ENCODE results near the gene ANK3. TPM values are rescaled to one million over a fixed set of nuclear protein-coding genes. Genes with fewer than 3 reads are reported as not detected.

Gene ANK3
- total RNA-seq, 4 donors from 2014 or later, result 125 to 171 (median 149) TPM

GRCh38 chr10:60422809-60423208 is 33.1 kb upstream of the ANK3 start:
- in situ Hi-C loops (cut with MboI; ENCODE audit: low sequenced_read_pairs in 4 of 4) (no loop called here), intact Hi-C loops (cut with DNase I; ENCODE audit: low total_unique reads) (no loop called here)
- DNase-seq (no peak), ATAC-seq (no peak)
- no peaks in the 10 kb centered on the region for H3K36me3 ChIP-seq
- no peaks in the 10 kb centered on the region for H3K9me3 ChIP-seq
- H3K4me1 ChIP-seq, result no peaks in the 10 kb centered on the region
- no peak overlapping the region for H3K27ac ChIP-seq
- H3K27me3 ChIP-seq, result no peaks in the 10 kb centered on the region
- no peak overlapping the region for H3K4me3 ChIP-seq
- TF ChIP-seq POLR2A (IDR thresholded peaks at IDR 0.05) (no peak), CTCF (IDR thresholded peaks at IDR 0.05 in 4 of 5, conservative IDR thresholded peaks at IDR 0.05 in 1 of 5) (no peak)

GRCh38 chr10:60420991-60421894 is 31.6 kb upstream of the ANK3 start:
- DNase-seq, result no peak
- Histone ChIP-seq H3K36me3 (no peaks in the 10 kb centered on the region), H3K27ac (no peak overlapping the region), H3K4me3 (no peak overlapping the region), H3K9me3 (no peaks in the 10 kb centered on the region), H3K27me3 (no peaks in the 10 kb centered on the region), H3K4me1 (no peaks in the 10 kb centered on the region)
- ATAC-seq, result no peak
- in situ Hi-C loops (cut with MboI; ENCODE audit: low sequenced_read_pairs in 4 of 4), result no loop called here
- TF ChIP-seq POLR2A (IDR thresholded peaks at IDR 0.05) (no peak), CTCF (IDR thresholded peaks at IDR 0.05 in 4 of 5, conservative IDR thresholded peaks at IDR 0.05 in 1 of 5) (no peak)
- intact Hi-C loops (cut with DNase I; ENCODE audit: low total_unique reads), result no loop called here

GRCh38 chr10:60419249-60419648 is 29.6 kb upstream of the ANK3 start:
- in situ Hi-C loops (cut with MboI; ENCODE audit: low sequenced_read_pairs in 4 of 4), result no loop called here

GRCh38 chr10:60417901-60418300 is 28.2 kb upstream of the ANK3 start:
- in situ Hi-C loops (cut with MboI; ENCODE audit: low sequenced_read_pairs in 4 of 4) (no loop called here), intact Hi-C loops (cut with DNase I; ENCODE audit: low total_unique reads) (no loop called here)
- DNase-seq (no peak), ATAC-seq (no peak)
- no peak overlapping the region for H3K4me3 ChIP-seq
- H3K27me3 ChIP-seq, result no peaks in the 10 kb centered on the region
- no peak overlapping the region for H3K27ac ChIP-seq
- no peaks in the 10 kb centered on the region for H3K9me3 ChIP-seq
- H3K36me3 ChIP-seq, result no peaks in the 10 kb centered on the region
- TF ChIP-seq POLR2A (IDR thresholded peaks at IDR 0.05) (no peak), CTCF (IDR thresholded peaks at IDR 0.05 in 4 of 5, conservative IDR thresholded peaks at IDR 0.05 in 1 of 5) (no peak)
- no peaks in the 10 kb centered on the region for H3K4me1 ChIP-seq

More at GRCh38 chr10:60419249-60419648, 29.6 kb upstream of the ANK3 start:
- intact Hi-C loops (cut with DNase I; ENCODE audit: low total_unique reads), result no loop called here
- H3K27ac ChIP-seq, result no peak overlapping the region
- TF ChIP-seq POLR2A (IDR thresholded peaks at IDR 0.05) (no peak), CTCF (IDR thresholded peaks at IDR 0.05 in 4 of 5, conservative IDR thresholded peaks at IDR 0.05 in 1 of 5) (no peak)
- no peak overlapping the region for H3K4me3 ChIP-seq
- H3K9me3 ChIP-seq, result no peaks in the 10 kb centered on the region
- no peaks in the 10 kb centered on the region for H3K36me3 ChIP-seq
- H3K27me3 ChIP-seq, result no peaks in the 10 kb centered on the region
- no peak for DNase-seq
- ATAC-seq, result no peak
- no peaks in the 10 kb centered on the region for H3K4me1 ChIP-seq
